Measurements from ENCODE around the gene PLOD2.

The PLOD2 gene

DNA sequence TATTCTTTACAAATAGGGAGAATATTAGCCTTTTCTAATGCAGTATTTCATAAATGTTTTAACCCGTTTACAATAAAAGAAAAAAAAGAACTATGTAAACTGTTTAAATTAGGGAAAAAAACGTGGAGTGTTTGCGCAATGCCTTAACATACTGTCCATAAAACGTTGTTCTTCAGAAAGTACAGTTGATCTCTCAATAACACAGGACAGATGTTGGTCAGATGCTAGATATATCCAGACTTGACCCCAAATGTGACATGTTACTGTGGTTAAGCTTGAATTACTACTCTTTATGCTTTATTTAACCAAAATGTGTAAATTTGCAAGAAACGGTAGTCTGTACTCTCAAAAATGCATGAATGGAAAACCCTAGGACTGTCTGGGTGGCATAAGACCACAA, 110.3 kb downstream of the PLOD2 start:
- no peaks in the 10 kb centered on the region for H3K4me1 Mint-ChIP-seq
- H3K9me3 Mint-ChIP-seq = peaks cover 5% of the 10 kb centered on the region

DNA sequence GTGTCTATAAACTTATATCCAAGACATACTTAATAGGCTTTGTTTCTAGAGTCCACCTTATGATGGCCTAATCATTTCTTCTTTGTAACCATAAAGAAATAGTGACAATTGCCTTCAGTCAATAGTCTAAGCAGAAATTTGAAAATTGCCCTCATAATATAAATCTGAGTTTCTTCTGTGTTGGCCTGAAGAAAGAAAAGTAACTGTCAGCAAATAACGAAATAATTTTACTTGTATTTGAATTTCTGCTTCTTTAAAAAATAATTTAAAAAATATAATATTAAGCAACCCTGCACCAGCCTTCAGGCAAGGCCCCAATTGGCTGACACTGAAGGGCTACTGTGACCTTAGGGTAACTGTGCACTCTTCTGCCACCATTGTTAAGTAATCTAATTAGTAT, 113.5 kb downstream of the PLOD2 start:
- H3K27me3 Mint-ChIP-seq (ENCODE audit: low read depth) = no peaks in the 10 kb centered on the region
- peaks cover 14% of the 10 kb centered on the region for H3K9me3 Mint-ChIP-seq
- no peaks in the 10 kb centered on the region for H3K4me1 Mint-ChIP-seq
- H3K4me3 Mint-ChIP-seq = no peak overlapping the region
- TF ChIP-seq, protein P1, sequence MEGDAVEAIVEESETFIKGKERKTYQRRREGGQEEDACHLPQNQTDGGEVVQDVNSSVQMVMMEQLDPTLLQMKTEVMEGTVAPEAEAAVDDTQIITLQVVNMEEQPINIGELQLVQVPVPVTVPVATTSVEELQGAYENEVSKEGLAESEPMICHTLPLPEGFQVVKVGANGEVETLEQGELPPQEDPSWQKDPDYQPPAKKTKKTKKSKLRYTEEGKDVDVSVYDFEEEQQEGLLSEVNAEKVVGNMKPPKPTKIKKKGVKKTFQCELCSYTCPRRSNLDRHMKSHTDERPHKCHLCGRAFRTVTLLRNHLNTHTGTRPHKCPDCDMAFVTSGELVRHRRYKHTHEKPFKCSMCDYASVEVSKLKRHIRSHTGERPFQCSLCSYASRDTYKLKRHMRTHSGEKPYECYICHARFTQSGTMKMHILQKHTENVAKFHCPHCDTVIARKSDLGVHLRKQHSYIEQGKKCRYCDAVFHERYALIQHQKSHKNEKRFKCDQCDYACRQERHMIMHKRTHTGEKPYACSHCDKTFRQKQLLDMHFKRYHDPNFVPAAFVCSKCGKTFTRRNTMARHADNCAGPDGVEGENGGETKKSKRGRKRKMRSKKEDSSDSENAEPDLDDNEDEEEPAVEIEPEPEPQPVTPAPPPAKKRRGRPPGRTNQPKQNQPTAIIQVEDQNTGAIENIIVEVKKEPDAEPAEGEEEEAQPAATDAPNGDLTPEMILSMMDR (IDR thresholded peaks at IDR 0.05; ENCODE audit: unreplicated experiment in 3 of 3) = no peak
- no peaks in the 10 kb centered on the region for H3K36me3 Mint-ChIP-seq (ENCODE audit: low read depth)
- no peak overlapping the region for H3K27ac Mint-ChIP-seq

More for the DNA sequence above, 110.3 kb downstream of the PLOD2 start:
- Mint-ChIP-seq H3K27ac (no peak overlapping the region), H3K27me3 (ENCODE audit: low read depth) (no peaks in the 10 kb centered on the region), H3K4me3 (no peak overlapping the region), H3K36me3 (ENCODE audit: low read depth) (peaks cover 4% of the 10 kb centered on the region)
- TF ChIP-seq, protein P1 (IDR thresholded peaks at IDR 0.05; ENCODE audit: unreplicated experiment in 3 of 3) = no peak

DNA sequence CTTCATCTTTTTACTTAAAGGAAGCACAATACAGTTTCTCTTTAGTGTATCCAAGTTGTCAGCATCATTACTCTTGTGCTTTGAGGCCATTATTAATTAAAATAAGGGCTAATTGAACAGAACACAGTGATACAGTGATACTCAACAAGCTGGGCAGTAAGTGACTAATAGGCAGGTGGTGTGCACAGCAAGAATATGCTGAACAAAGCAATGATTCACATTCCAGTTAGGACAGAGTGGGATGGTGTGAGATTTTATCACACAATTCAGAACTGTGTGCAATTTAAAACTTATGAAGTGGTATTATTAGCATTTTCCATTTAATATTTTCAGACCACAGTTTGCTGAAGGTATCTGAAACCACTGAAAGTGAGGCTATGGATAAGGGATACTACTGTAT, 116.9 kb downstream of the PLOD2 start:
- Mint-ChIP-seq H3K4me3 (no peak overlapping the region), H3K27me3 (ENCODE audit: low read depth) (no peaks in the 10 kb centered on the region), H3K27ac (no peak overlapping the region), H3K9me3 (peaks cover 16% of the 10 kb centered on the region), H3K4me1 (no peaks in the 10 kb centered on the region), H3K36me3 (ENCODE audit: low read depth) (no peaks in the 10 kb centered on the region)
- TF ChIP-seq, protein P1 (IDR thresholded peaks at IDR 0.05; ENCODE audit: unreplicated experiment in 3 of 3) = no peak

DNA sequence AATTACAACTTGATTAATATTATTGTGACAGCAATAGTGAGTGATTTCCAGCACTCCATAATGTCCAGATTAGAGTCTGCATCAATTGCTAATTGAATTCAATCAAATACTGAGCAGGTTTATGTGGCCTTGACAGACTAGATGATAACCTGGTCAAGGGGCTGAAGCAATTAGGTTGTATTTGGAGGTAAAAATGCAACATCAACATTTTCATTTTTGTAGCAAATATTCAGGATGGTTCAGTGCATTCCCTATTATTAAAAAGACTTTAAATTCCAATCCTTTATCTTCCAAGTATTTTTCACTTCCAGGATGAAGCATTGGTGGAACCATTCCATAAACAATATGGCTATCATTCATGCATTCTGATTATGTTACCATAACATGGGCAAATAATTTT, 120.4 kb downstream of the PLOD2 start:
- no peaks in the 10 kb centered on the region for H3K27me3 Mint-ChIP-seq (ENCODE audit: low read depth)
- H3K36me3 Mint-ChIP-seq (ENCODE audit: low read depth) = no peaks in the 10 kb centered on the region
- no peaks in the 10 kb centered on the region for H3K4me1 Mint-ChIP-seq
- no peak overlapping the region for H3K4me3 Mint-ChIP-seq
- H3K27ac Mint-ChIP-seq = no peak overlapping the region
- H3K9me3 Mint-ChIP-seq = peaks cover 11% of the 10 kb centered on the region
- TF ChIP-seq, protein P1 (IDR thresholded peaks at IDR 0.05; ENCODE audit: unreplicated experiment in 3 of 3) = no peak

DNA sequence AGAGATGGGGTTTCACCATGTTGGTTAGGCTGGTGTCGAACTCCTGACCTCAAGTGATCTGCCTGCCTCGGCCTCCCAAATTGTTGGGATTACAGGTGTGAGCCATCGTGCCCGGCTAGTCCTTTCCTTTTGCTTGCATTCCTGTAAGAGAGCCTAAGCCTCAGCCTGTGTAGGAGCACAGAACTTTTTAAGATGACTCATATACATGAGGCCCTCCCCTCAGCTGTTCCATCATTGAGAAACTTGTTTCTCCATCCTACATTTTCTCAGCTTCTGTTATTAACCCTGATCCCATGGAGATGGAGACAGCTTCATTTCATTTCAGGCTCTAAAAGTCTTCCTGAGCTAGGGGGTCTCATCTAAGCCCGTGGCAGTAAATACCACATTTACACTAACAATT, 123.3 kb downstream of the PLOD2 start:
- H3K36me3 Mint-ChIP-seq (ENCODE audit: low read depth) = no peaks in the 10 kb centered on the region
- H3K4me1 Mint-ChIP-seq = no peaks in the 10 kb centered on the region
- TF ChIP-seq, protein P1 (IDR thresholded peaks at IDR 0.05; ENCODE audit: unreplicated experiment in 3 of 3) = no peak
- H3K4me3 Mint-ChIP-seq = no peak overlapping the region
- H3K27ac Mint-ChIP-seq = no peak overlapping the region
- no peaks in the 10 kb centered on the region for H3K27me3 Mint-ChIP-seq (ENCODE audit: low read depth)
- peaks cover 3% of the 10 kb centered on the region for H3K9me3 Mint-ChIP-seq

DNA sequence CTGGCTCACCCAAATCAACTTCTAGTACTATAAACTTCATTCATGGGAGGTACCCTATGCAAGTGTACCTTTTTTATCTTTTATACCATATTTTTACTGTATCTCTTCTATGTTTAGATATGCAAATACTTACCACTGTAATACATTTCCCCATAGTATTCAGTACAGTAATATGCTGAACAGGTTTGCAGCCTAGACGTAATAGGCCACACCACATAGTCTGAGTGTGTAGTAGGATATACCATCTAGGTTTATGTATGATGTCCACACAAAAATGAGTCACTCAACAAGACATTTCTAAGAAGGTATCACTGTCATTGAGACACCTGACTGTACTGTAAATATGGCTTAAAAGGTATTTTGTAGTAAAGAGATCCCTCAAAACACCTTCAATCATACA, 124.7 kb downstream of the PLOD2 start:
- peaks cover 3% of the 10 kb centered on the region for H3K9me3 Mint-ChIP-seq
- H3K4me1 Mint-ChIP-seq = no peaks in the 10 kb centered on the region
- no peak overlapping the region for H3K4me3 Mint-ChIP-seq
- H3K36me3 Mint-ChIP-seq (ENCODE audit: low read depth) = peaks cover 3% of the 10 kb centered on the region
- no peak overlapping the region for H3K27ac Mint-ChIP-seq
- H3K27me3 Mint-ChIP-seq (ENCODE audit: low read depth) = no peaks in the 10 kb centered on the region
- TF ChIP-seq, protein P1 (IDR thresholded peaks at IDR 0.05; ENCODE audit: unreplicated experiment in 3 of 3) = no peak

Measured in nephron (organoid).